A673 (cell line): Measurements from ENCODE around the gene SGSM2.

Experiments
- EZH2 ChIP-seq: fragments of 200-600 bp; sonication (generic); IDR thresholded peaks from 2 replicates; pipeline ENCODE4 v1.6.1; 2017; ENCODE audit warnings: borderline replicate concordance, low read depth, mild to moderate bottlenecking, mixed read lengths, antibody characterized with exemption, low read length; ENCODE audit not compliant: poor library complexity, severe bottlenecking
- TF ChIP-seq, protein P1 (sequence below): fragments of 300-800, 200-600 bp; sonication (generic); conservative IDR thresholded peaks from 2 replicates; pipeline ENCODE4 v1.5.1; 2017; ENCODE audit warnings: low read depth, mild to moderate bottlenecking, antibody characterized with exemption, low read length, moderate library complexity, mixed read lengths

DNA sequence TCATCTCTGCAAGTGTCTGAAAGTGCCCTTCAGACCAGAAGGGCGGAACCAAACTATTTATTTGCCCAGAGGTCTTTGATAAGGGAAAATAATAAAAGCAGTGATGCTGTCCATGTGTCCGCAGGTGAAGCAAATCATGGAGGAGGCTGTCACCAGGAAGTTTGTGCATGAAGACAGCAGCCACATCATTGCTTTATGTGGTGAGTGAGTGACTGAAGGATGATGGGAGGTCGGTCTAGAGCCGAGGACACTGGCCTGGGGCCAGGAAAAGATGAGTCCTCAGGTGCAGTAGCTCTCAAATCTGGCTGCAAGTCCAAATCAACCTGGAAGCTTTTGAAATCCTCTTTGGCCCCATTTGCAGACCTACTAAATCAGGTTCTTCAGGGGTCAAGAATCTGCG is 6.1 kb downstream of the SGSM2 start:
- no peak for TF ChIP-seq EZH2
- TF ChIP-seq, protein P1, sequence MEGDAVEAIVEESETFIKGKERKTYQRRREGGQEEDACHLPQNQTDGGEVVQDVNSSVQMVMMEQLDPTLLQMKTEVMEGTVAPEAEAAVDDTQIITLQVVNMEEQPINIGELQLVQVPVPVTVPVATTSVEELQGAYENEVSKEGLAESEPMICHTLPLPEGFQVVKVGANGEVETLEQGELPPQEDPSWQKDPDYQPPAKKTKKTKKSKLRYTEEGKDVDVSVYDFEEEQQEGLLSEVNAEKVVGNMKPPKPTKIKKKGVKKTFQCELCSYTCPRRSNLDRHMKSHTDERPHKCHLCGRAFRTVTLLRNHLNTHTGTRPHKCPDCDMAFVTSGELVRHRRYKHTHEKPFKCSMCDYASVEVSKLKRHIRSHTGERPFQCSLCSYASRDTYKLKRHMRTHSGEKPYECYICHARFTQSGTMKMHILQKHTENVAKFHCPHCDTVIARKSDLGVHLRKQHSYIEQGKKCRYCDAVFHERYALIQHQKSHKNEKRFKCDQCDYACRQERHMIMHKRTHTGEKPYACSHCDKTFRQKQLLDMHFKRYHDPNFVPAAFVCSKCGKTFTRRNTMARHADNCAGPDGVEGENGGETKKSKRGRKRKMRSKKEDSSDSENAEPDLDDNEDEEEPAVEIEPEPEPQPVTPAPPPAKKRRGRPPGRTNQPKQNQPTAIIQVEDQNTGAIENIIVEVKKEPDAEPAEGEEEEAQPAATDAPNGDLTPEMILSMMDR, result no peak
